ENCODE measurements around the gene LAGE3. TPM values are rescaled to one million over a fixed set of nuclear protein-coding genes. Genes with fewer than 3 reads are reported as not detected.

Gene LAGE3
- total and polyA plus RNA-seq, 2 of the 13 experiments (the other 11 are each of a cell fraction or from before 2014, with no cell fraction given), result 7.6 to 12.7 TPM

- TF ChIP-seq, protein P1, sequence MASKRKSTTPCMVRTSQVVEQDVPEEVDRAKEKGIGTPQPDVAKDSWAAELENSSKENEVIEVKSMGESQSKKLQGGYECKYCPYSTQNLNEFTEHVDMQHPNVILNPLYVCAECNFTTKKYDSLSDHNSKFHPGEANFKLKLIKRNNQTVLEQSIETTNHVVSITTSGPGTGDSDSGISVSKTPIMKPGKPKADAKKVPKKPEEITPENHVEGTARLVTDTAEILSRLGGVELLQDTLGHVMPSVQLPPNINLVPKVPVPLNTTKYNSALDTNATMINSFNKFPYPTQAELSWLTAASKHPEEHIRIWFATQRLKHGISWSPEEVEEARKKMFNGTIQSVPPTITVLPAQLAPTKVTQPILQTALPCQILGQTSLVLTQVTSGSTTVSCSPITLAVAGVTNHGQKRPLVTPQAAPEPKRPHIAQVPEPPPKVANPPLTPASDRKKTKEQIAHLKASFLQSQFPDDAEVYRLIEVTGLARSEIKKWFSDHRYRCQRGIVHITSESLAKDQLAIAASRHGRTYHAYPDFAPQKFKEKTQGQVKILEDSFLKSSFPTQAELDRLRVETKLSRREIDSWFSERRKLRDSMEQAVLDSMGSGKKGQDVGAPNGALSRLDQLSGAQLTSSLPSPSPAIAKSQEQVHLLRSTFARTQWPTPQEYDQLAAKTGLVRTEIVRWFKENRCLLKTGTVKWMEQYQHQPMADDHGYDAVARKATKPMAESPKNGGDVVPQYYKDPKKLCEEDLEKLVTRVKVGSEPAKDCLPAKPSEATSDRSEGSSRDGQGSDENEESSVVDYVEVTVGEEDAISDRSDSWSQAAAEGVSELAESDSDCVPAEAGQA (IDR thresholded peaks at IDR 0.05; ENCODE audit: low read depth), result no peak
- TF ChIP-seq, protein P1 (CRISPR knock-in tag; IDR thresholded peaks at IDR 0.05; ENCODE audit: borderline replicate concordance), result no peak
- TF ChIP-seq ZNF775 (CRISPR knock-in tag; IDR thresholded peaks at IDR 0.05; ENCODE audit: borderline replicate concordance) (no peak), AKNA (CRISPR knock-in tag; IDR thresholded peaks at IDR 0.05; ENCODE audit: borderline replicate concordance) (no peak), STAT6 (CRISPR knock-in tag; IDR thresholded peaks at IDR 0.05; ENCODE audit: borderline replicate concordance) (no peak), HIC2 (CRISPR knock-in tag; IDR thresholded peaks at IDR 0.05; ENCODE audit: low read depth) (no peak), BATF2 (CRISPR knock-in tag; IDR thresholded peaks at IDR 0.05) (no peak), SALL1 (CRISPR knock-in tag; IDR thresholded peaks at IDR 0.05) (peak; percentile 19)
These were observed 37.0 kb upstream of the LAGE3 start, which contains the start of gene FAM3A (continued) for GRCh38 chrX:154515966-154516655.
